Lower leg skin (tissue), 4 donors: Measurements from ENCODE around the gene UBXN10. TPM values are rescaled to one million over a fixed set of nuclear protein-coding genes. Genes with fewer than 3 reads are reported as not detected.

Experiments used
- DNase-seq, 2 donors: peaks; one replicate each; pipeline ENCODE4 v3.0.0-alpha.2; 2019; ENCODE audit warnings: low spot score in 2 of 2
- H3K4me3 ChIP-seq: fragments of 200-600 bp; sonication (generic); 2 replicates; pipeline ENCODE4 v1.5.1; 2017; ENCODE audit warnings: mild to moderate bottlenecking, low read depth; ENCODE audit not compliant: poor library complexity, severe bottlenecking
- POLR2A ChIP-seq, 2 donors: fragments of 450-650 bp; IDR thresholded peaks; one replicate each; pipeline ENCODE4 v1.6.1; 2016 to 2017; ENCODE audit warnings: antibody characterized with exemption in 2 of 2, mild to moderate bottlenecking in 1 of 2, moderate library complexity in 1 of 2
- WGBS, 2 donors: methylation state at CpG; one replicate each; pipeline ENCODE4 v1.1.5; 2018; 5-methylcytosine and 5-hydroxymethylcytosine counted together
- intact Hi-C: fragments of 100-400 bp; cut with DNase I; formaldehyde crosslinking; loops from one replicate; pipeline ENCODE4 v1.15.0; 2023; ENCODE audit warnings: low total_unique reads
- total RNA-seq, 4 donors: library from RNA; depleted of rRNA; stranded (reverse); fragments of >200 nt; gene quantifications; one replicate each; pipeline ENCODE4 v1.1.0, GENCODE V29; 2016
- TF ChIP-seq, protein P1 (sequence below), 3 donors: fragments of 450-650 bp; IDR thresholded peaks; one replicate each; pipeline ENCODE4 v1.5.1; 2016; ENCODE audit warnings: antibody characterized with exemption in 3 of 3, mild to moderate bottlenecking in 3 of 3, moderate library complexity in 2 of 3

Gene UBXN10
- total RNA-seq, 4 donors from 2014 or later, result 0.12 to 0.91 (median 0.81) TPM; not detected in 1

DNA sequence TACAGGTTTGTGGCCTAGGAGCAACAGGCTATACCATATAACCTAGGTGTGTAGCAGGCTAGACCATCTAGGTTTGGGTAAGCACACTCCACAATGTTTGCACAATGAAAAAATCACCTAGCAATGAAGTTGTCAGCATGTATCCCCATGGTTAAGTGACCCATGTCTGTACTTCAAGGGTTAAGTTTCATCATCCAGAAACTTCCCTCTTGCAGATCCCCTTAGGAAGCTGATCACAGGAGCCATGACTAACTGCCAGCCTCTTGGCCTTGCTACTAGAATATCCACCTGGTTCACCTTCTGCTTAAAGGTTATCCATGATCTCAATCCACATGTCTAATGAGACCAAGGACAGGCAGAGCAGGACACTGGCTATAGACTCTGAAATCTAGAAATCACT, 3.5 kb upstream of the UBXN10 start:
- TF ChIP-seq, protein P1, sequence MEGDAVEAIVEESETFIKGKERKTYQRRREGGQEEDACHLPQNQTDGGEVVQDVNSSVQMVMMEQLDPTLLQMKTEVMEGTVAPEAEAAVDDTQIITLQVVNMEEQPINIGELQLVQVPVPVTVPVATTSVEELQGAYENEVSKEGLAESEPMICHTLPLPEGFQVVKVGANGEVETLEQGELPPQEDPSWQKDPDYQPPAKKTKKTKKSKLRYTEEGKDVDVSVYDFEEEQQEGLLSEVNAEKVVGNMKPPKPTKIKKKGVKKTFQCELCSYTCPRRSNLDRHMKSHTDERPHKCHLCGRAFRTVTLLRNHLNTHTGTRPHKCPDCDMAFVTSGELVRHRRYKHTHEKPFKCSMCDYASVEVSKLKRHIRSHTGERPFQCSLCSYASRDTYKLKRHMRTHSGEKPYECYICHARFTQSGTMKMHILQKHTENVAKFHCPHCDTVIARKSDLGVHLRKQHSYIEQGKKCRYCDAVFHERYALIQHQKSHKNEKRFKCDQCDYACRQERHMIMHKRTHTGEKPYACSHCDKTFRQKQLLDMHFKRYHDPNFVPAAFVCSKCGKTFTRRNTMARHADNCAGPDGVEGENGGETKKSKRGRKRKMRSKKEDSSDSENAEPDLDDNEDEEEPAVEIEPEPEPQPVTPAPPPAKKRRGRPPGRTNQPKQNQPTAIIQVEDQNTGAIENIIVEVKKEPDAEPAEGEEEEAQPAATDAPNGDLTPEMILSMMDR (IDR thresholded peaks at IDR 0.05), result no peak
- TF ChIP-seq POLR2A (IDR thresholded peaks at IDR 0.05), result no peak
- intact Hi-C loops, result no loop called here
- no peak for DNase-seq
- no peak overlapping the region for H3K4me3 ChIP-seq

DNA sequence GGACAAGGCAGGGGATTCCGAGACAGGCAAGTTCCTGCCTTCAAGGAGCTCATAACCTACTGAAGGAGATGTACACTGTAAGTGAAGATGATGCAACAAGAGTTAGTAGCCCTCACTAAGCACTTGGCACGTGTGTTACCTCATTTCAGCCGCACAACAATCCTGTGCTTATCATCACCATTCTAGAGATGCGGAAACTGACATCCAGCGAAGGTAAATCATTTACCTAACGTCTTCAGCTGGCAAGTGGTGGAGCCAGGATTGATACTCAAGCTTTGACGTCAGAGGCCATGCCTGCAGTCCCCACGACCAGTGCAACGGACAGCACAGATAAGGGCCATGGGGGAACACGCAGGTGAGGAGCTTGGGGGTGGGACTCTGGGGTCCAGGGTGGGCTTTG, 2.9 kb upstream of the UBXN10 start:
- no peak for DNase-seq
- H3K4me3 ChIP-seq, result no peak overlapping the region
- WGBS, 2 donors, result 87 to 91% methylated on average over 10 of the region's 10 CpGs
- TF ChIP-seq, protein P1 (IDR thresholded peaks at IDR 0.05), result no peak
- TF ChIP-seq POLR2A (IDR thresholded peaks at IDR 0.05), result no peak
- intact Hi-C loops, result no loop called here

DNA sequence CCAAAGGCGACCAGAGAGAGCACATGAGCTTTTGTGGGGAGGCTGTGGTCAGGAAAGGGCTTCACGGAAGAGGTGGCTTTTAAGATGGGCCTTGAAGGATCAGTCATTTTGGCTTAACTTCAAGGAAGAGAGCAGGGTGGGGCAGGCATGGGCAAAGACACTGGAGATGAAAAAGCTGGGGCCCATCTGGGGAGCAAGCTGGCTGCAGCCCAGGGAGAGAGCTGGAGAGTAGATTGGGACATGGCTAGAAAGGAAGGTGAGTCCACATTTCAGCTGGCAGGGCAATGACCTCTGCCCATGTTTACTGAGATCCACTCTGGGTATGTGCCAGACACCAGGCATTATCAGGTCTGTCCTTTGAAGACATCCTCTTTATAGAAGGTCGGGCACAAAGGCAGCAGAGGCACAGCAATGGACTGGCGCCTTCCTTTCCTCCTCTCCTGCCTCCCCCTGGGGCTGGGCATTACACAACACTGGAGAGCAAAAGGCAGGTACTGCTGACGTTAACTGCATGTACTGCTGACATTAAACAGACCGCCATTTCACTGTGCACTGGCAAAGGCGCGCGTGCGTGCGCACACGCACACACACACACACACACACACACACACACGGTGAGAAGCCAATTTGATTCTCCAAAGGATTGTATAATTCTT, 2.2 kb upstream of the UBXN10 start:
- TF ChIP-seq, protein P1 (IDR thresholded peaks at IDR 0.05), result no peak
- no peak for TF ChIP-seq POLR2A (IDR thresholded peaks at IDR 0.05)
- intact Hi-C loops, result no loop called here
- no peak for DNase-seq
- WGBS, 2 donors, result 72 to 78% methylated on average over 13 of the region's 13 CpGs
- no peak overlapping the region for H3K4me3 ChIP-seq

DNA sequence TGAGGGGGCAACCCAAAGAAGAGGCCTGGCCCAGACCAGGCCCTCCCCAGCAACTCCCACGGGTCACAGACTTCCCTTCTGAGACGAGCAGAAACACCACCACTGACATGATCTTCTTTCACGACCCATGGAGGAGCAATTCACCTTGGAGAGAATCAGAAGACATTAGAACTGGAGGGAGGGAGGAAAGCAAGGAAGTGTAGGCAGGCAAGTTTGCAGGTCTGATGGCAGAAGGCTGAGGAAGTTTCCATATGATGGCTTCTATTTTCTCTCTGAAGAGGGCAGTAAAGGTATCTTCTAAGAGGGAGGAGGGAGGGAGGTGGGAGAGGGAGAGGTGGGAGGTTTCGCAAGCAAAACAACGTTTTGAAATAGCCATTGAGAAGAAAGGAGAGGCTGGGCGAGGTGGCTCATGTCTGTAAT, 1.4 kb upstream of the UBXN10 start:
- intact Hi-C loops, result no loop called here
- no peak for DNase-seq
- H3K4me3 ChIP-seq, result no peak overlapping the region
- 70 to 76% methylated on average over 6 of the region's 6 CpGs for WGBS, 2 donors
- TF ChIP-seq POLR2A (IDR thresholded peaks at IDR 0.05), result no peak

DNA sequence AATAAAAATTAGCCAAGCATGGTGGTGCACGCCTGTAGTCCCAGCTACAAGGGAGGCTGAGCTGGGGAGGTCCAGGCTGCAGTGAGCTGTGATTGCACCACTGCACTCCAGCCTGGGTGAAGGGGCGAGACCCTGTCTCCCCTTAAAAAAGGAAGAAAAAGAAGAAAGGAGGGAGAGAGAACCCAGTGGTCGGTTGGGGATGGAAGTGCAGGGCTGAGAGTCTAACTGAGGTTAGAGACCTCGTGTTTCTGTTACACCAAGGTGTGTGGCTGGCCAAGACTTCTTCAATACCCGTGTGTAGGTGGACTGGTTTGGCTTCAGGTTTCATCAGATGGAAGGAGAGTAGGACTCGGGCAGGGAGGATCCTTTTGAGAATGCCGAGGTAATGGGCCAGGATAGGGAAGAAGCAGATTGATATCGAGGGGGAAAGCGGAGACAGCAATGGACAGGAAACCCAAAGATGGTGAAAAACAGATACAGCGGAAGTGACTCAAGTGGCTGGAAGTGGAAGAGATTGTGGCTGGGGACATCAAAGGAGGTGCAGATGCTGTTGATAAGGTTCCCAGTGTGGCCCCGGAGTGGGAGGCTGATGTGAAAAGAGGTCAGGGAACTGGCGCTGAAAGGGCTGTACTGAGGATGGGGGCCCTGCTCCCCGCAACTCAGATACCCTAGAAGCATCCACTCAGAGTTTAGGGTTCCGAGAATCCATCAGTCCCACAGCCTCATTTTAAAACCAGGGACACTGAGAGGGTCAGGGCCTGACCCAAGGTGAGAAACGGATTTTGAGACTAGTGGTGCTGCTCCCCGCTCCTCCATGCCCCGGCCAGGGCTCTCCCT, 681 bp upstream of the UBXN10 start:
- H3K4me3 ChIP-seq, result no peak overlapping the region
- TF ChIP-seq, protein P1 (IDR thresholded peaks at IDR 0.05), result no peak
- no peak for TF ChIP-seq POLR2A (IDR thresholded peaks at IDR 0.05)
- DNase-seq, result no peak
- 59 to 68% methylated on average over 17 of the region's 17 CpGs for WGBS, 2 donors
- intact Hi-C loops, result no loop called here

DNA sequence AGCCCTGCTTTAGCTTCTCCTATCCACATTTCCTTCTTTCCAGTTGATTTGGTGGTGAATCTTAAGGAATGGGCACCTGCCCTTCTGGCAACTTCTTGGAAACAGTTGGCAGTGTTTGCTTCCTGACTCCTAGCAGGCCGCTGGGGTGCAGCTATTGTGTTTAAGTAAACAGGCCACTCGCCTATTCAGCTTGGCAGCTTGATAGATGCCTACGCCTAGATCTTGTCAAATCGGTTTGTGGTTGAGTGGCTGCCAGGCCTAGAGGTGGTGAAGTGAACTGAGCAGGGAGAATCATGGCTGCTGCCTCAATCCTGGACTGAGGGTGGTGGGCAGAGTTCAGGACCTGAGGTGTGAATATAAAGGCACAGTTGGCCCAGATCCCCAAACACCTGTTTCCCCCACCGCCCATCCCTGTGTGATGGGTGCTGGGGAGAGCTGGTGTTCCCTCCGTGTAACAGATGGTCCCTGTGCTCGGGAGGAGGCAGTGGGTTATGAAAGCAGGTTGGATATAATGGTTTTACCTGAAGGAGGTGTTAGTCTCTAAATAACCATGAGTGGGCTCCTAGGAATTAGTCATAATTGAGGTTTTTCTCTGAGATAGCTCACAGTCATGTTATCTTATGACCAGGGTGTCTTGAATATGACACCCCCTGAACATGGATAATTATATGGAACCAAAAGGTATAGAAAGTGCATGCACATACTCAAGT, 1.4 kb downstream of the UBXN10 start:
- no peak for TF ChIP-seq POLR2A (IDR thresholded peaks at IDR 0.05)
- TF ChIP-seq, protein P1 (IDR thresholded peaks at IDR 0.05), result no peak
- no peak overlapping the region for H3K4me3 ChIP-seq
- no peak for DNase-seq
- intact Hi-C loops, result no loop called here
- WGBS, 2 donors, result 42 to 48% methylated on average over 7 of the region's 7 CpGs
